Measurements from ENCODE around the gene IFT27. TPM values are rescaled to one million over a fixed set of nuclear protein-coding genes. Genes with fewer than 3 reads are reported as not detected.
A peak's percentile ranks its signal among the peaks of the same experiment; 100 is the strongest.

Gene IFT27
- total RNA-seq, 1 experiment from 2014 or later: 26.7 TPM

- no peak overlapping the region for H3K4me3 ChIP-seq
- H3K36me3 ChIP-seq: no peaks in the 10 kb centered on the region
- DNase-seq: no peak
- peaks cover 32% of the 10 kb centered on the region for H3K27me3 ChIP-seq
- no peaks in the 10 kb centered on the region for H3K9me3 ChIP-seq
Measured at GRCh38 chr22:36806835-36807234, 30.9 kb upstream of the IFT27 start.

DNA sequence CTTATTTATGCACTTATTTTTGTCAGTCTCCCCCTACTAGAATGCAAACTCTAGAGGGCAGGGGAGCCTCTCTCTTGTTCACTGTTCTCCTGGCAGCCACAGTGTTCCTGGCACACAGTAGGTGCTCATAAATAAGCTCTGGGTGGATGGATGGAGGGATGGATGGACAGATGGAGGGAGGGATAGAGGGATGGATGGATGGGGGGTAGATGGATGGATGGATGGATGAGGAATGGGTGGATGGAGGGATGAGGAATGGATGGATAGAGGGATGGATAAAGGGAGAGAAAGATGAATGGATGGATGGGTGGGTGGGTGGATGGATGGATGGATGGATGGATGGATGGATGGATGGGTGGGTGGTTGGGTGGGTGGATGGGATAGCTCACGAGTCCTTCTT lies 27.4 kb upstream of the IFT27 start:
- no peaks in the 10 kb centered on the region for H3K36me3 ChIP-seq
- H3K9me3 ChIP-seq: no peaks in the 10 kb centered on the region
- no peak for DNase-seq
- H3K27me3 ChIP-seq: peaks cover 32% of the 10 kb centered on the region
- H3K4me3 ChIP-seq: no peak overlapping the region

- Histone ChIP-seq H3K4me3 (no peak overlapping the region), H3K36me3 (no peaks in the 10 kb centered on the region), H3K27me3 (peaks cover 9% of the 10 kb centered on the region), H3K9me3 (no peaks in the 10 kb centered on the region)
- DNase-seq: no peak
Measured at GRCh38 chr22:36798674-36799066, 22.8 kb upstream of the IFT27 start.

DNA sequence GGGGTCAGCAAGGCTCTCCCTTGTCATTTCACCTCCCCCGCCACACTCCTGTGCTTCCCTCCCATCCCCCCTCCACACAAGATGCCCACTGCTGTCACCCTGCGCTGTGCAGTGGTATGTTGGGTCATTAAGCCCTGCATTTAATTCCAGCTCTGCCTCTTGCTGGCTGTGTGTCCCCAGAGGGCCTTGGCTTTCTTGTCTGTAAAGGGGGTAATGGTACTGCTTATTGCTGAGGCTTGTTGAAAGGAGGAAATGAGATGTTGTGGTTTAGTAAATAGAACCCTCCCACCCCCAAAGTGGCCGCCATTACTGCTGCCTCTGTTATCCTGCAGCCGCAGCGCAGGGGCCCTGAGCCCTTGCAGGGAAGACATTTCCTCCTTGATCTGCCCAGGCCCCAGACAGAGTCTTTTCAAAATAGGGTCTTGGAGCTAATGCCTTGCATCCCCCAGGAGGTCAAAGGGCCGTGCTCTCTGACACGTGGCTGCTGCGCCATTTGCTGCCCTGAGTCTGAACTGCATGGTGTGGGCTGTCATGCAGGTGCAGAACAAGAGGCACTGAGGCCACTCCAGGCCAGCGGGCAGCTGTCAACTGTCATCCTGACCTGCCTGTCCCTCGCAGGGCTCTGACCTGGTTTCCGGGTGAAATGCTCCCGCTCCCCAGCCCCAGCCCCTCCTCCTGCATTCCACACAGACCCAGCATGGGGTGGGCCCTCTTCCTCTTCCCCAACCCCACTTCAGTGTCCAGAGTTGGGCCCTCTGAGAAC lies 22.2 kb upstream of the IFT27 start:
- Histone ChIP-seq H3K36me3 (no peaks in the 10 kb centered on the region), H3K9me3 (no peaks in the 10 kb centered on the region), H3K4me3 (no peak overlapping the region), H3K27me3 (peaks cover 5% of the 10 kb centered on the region)
- DNase-seq: no peak

GRCh38 chr22:36797374-36797773 lies 21.5 kb upstream of the IFT27 start:
- Histone ChIP-seq H3K9me3 (no peaks in the 10 kb centered on the region), H3K27me3 (no peaks in the 10 kb centered on the region; the same call in 1 of the 2 replicates)

DNA sequence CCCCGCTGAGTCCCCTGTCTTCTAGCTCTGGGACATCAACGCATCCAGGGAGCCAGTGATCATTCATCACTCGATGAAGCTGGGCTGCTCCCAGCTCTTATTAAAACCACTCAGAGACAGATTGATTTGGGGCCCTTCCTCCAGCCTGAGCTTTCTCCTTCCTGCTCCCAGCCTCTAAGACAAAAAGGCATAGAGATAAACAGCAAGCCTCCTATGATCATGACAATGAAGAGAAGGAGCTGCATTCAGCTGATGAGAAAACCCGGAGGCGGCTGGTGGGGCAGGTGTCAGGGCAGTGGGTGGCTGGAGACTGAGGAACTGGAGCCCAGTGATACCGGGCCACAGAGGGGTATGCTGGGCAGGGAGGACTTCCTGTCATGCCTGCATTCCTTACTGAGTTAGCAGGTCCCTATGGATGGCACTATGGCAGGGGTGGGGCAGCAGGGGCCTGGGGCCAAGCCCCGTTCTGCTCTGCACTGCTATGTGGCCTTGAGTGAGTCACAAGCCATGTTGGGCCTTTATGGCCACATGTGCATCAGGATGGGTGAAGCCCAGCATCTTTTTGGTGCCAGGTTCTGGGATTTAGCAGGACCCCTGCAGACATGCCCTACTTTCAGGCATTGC lies 20.7 kb upstream of the IFT27 start:
- no peaks in the 10 kb centered on the region for H3K9me3 ChIP-seq
- H3K4me3 ChIP-seq: no peak overlapping the region
- no peaks in the 10 kb centered on the region for H3K36me3 ChIP-seq
- no peak for DNase-seq
- H3K27me3 ChIP-seq: no peaks in the 10 kb centered on the region; the same call in 1 of the 2 replicates

More at GRCh38 chr22:36797374-36797773, 21.5 kb upstream of the IFT27 start:
- Histone ChIP-seq H3K4me3 (no peak overlapping the region), H3K36me3 (no peaks in the 10 kb centered on the region)
- no peak for DNase-seq

GRCh38 chr22:36795633-36796032 lies 19.7 kb upstream of the IFT27 start:
- Histone ChIP-seq H3K36me3 (no peaks in the 10 kb centered on the region), H3K27me3 (peaks cover 4% of the 10 kb centered on the region), H3K9me3 (no peaks in the 10 kb centered on the region), H3K4me3 (no peak overlapping the region)
- no peak for DNase-seq

GRCh38 chr22:36790648-36791047 lies 14.7 kb upstream of the IFT27 start:
- no peak for DNase-seq
- Histone ChIP-seq H3K36me3 (no peaks in the 10 kb centered on the region), H3K27me3 (peaks cover 12% of the 10 kb centered on the region), H3K9me3 (no peaks in the 10 kb centered on the region), H3K4me3 (no peak overlapping the region)

- DNase-seq: no peak
- peaks cover 12% of the 10 kb centered on the region for H3K27me3 ChIP-seq
Measured at GRCh38 chr22:36787204-36787988, 11.5 kb upstream of the IFT27 start.

DNA sequence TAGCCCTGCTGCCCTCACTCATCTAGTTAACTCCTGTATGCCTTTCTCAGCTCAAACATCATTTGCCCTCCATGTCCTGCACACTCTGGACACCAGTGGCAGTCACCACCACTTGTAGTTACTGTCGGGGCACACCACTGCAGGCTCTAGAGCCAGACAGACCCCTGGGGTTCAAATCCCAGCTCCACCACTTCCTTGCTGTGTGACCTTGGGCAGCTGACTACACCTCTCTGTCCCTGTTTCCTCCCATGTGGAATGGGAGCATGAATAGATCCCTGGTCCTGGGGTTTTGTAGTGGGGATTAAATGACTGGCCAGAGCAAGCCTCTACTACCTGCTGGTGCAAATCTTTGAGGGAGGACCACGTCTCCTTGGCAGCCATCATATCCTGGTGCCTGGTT lies 7.8 kb upstream of the IFT27 start:
- DNase-seq: no peak
- H3K27me3 ChIP-seq: peaks cover 3% of the 10 kb centered on the region
- no peaks in the 10 kb centered on the region for H3K36me3 ChIP-seq
- H3K4me3 ChIP-seq: no peak overlapping the region
- H3K9me3 ChIP-seq: no peaks in the 10 kb centered on the region

More at GRCh38 chr22:36787204-36787988, 11.5 kb upstream of the IFT27 start:
- no peaks in the 10 kb centered on the region for H3K9me3 ChIP-seq
- no peaks in the 10 kb centered on the region for H3K36me3 ChIP-seq
- no peak overlapping the region for H3K4me3 ChIP-seq

DNA sequence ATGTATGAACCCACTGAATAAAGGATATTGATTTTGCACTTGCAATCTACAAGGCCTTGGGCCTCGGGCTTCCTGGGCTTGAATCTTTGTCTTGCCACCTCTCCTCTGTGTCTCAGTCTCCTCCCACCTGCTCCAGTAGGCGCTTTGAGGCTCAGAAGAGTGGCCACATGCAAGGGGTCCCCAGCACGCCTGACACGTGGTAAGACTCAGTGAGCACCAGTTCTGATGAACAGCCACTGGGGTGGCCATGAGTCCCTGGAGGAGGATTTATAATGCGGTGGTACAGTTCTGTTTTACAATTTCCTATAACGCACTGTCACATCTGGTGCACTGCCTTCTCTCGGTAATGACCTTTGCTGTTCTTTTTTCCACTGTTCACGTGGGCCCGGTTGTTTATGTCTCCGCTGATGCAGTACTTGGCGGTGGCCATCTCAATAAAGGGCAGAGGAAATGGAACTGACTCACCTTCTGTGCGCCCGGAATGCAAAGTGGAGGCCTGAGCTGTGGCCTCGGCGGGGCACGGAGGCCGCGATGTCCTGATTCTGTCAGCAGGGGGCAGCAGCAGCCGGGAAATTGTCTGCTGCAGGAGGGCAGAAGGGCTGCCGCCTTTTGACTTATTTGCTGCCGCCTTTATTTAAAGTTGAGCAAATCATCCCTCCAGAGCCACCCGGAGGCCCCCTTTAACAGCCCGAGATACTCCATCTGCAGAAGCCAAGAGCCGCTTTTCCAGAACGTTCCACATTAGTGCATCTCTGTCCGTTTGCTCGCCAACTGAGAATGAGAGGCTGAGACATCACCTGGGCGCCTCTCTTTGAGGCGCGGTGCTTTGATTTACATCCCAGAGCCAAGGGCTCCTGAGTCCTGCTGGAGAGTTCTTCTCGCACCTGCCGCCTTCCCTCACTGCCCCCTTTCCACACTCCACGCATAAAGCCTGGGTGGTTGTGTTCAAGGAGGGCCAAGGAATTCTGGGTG lies 6.0 kb upstream of the IFT27 start:
- H3K36me3 ChIP-seq: no peaks in the 10 kb centered on the region
- H3K4me3 ChIP-seq: no peak overlapping the region
- no peaks in the 10 kb centered on the region for H3K9me3 ChIP-seq
- peak; percentile 88 for DNase-seq
- no peaks in the 10 kb centered on the region; the same call in 1 of the 2 replicates for H3K27me3 ChIP-seq

DNA sequence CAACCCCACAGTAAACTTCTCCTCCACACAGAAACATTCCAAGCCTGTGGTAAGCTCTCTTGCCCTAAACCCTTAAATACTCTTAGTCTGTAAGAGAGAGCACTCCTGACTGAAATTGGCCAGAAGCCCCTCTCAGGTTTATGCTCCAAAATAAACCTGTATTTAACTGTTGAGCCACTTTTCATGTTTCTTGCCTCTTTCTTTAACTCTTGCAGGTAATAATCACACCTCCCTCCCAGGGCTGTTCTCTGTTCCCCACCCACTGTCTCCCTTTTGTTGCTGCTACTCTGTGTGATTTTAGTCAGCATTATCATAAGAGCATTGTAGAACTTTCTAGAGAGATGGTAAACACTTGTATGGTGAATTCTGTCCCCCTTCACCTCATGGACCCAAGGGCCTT lies 2.1 kb upstream of the IFT27 start:
- no peak overlapping the region for H3K4me3 ChIP-seq
- H3K27me3 ChIP-seq: no peaks in the 10 kb centered on the region
- DNase-seq: no peak
- H3K36me3 ChIP-seq: no peaks in the 10 kb centered on the region
- H3K9me3 ChIP-seq: no peaks in the 10 kb centered on the region

- no peak for DNase-seq
- Histone ChIP-seq H3K4me3 (peak overlapping the region; percentile 32), H3K9me3 (no peaks in the 10 kb centered on the region), H3K27me3 (no peaks in the 10 kb centered on the region), H3K36me3 (no peaks in the 10 kb centered on the region)
Measured at GRCh38 chr22:36776722-36777121, 803 bp upstream of the IFT27 start.

DNA sequence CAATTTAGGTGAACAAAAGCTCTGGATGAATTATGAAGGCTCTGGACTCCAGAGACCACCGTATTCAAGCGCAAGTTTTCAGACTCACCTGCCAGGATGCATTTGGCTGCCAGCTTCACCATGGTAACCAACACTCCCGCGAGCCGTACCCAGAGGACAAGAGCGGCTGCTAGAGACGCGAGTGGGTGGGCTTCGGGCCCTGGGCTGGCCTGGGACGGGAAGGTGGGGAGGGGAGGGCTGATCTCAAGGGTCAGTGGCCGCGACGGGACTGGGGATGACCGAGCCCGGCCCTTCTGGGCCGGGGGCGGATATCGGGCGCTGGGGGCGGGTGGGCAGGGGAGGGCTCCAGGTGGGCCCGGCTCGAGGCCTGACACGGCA lies 344 bp downstream of the IFT27 start:
- Histone ChIP-seq H3K4me3 (peak overlapping the region; percentile 60), H3K9me3 (no peaks in the 10 kb centered on the region), H3K27me3 (no peaks in the 10 kb centered on the region), H3K36me3 (no peaks in the 10 kb centered on the region)
- DNase-seq: peak; percentile 15

DNA sequence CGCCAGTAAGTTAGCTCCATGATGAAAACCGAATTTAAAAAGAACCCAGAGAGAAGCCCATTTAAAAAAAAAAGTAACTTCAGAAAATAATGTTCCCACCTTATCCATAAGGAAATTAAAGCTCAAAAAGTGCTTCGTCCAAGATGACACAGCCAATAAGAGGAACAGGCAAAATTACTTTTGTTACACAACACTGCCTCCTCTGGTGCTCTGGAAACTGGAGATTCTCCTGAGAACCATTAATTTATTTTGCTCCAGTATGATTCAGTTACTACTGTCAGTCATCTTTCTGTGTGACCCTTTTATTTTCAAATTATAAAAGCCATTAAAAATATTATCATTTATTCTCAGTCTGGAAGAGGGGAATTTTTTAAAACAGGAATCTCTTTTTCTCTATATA lies 2.0 kb downstream of the IFT27 start:
- Histone ChIP-seq H3K36me3 (no peaks in the 10 kb centered on the region), H3K27me3 (no peaks in the 10 kb centered on the region), H3K9me3 (no peaks in the 10 kb centered on the region), H3K4me3 (no peak overlapping the region)
- DNase-seq: no peak

- no peak for DNase-seq
- Histone ChIP-seq H3K4me3 (no peak overlapping the region), H3K36me3 (no peaks in the 10 kb centered on the region), H3K27me3 (no peaks in the 10 kb centered on the region), H3K9me3 (no peaks in the 10 kb centered on the region)
Measured at GRCh38 chr22:36772451-36772850, 3.5 kb downstream of the IFT27 start.

All from MG63 (cell line).